OCI-LY1 (cell line): Measurements from ENCODE around the gene GJB3.

Source experiments
- CTCF ChIP-seq: fragments of 200-600 bp; sonication (generic), shearing (Covaris generic); IDR thresholded peaks from 2 replicates; pipeline ENCODE4 v1.5.1; 2017; ENCODE audit warnings: mild to moderate bottlenecking, antibody characterized with exemption, low read length, moderate library complexity, mixed read lengths
- EZH2 ChIP-seq: fragments of 200-600 bp; sonication (generic), shearing (Covaris generic); IDR thresholded peaks from 2 replicates; pipeline ENCODE4 v1.8.0; 2017; ENCODE audit warnings: borderline replicate concordance, mixed run types, mild to moderate bottlenecking, antibody characterized with exemption, low read length, moderate library complexity, mixed read lengths

GRCh38 chr1:34753163-34753562 lies 27.9 kb upstream of the GJB3 start:
- TF ChIP-seq CTCF (no peak), EZH2 (no peak)
